HG02981 (cell line): ENCODE data around the gene BLZF1.
"Not testable (repeated sequence)": the region's sequence is repeated elsewhere in the genome, so short reads cannot be mapped to it uniquely, and the experiment has no call there.

Experiments used
- ATAC-seq: cut with Tn5 transposase; IDR thresholded peaks from one replicate; pipeline ENCODE4 v1.9.1; 2021; ENCODE audit warnings: mild to moderate bottlenecking, moderate library complexity; ENCODE audit not compliant: unreplicated experiment

BLZF1 gene

GRCh38 chr1:169367686-169368405 is at the start of gene BLZF1, which contains the start of gene NME7:
TSS of gene BLZF1 (plus strand) at chr1:169368195. CDS start at chr1:169369523, 1,328 bp downstream.
TSS of gene NME7 (minus strand) at chr1:169367797. CDS start at chr1:169367710, 87 bp downstream.
- ATAC-seq: peak; percentile 94

- no peak for ATAC-seq
Measured at GRCh38 chr1:169318536-169319244, 49.3 kb upstream of the BLZF1 start.

GRCh38 chr1:169321539-169321938 is 46.5 kb upstream of the BLZF1 start:
- no peak for ATAC-seq

GRCh38 chr1:169322138-169322537 is 45.9 kb upstream of the BLZF1 start:
- no peak for ATAC-seq

DNA sequence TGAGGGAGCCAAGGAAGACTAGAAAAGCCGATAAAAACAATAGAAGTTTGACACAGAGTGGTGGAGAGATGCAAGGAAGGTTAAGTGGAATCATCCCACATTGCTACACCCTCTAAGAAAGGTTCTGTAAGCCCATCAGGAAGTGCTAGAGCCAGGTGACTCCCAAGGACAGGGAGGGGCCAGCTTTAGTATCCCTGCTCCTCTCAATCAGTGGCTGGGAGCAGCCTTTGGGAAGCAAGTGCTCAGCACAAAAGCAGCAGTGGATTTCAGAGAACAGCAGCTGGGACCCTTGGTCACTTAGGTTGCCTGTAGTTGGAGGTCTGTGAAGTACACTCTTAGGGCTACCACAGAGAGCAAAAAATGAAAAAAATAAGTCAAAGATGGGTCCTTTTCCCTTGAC is 42.9 kb upstream of the BLZF1 start:
- no peak for ATAC-seq

DNA sequence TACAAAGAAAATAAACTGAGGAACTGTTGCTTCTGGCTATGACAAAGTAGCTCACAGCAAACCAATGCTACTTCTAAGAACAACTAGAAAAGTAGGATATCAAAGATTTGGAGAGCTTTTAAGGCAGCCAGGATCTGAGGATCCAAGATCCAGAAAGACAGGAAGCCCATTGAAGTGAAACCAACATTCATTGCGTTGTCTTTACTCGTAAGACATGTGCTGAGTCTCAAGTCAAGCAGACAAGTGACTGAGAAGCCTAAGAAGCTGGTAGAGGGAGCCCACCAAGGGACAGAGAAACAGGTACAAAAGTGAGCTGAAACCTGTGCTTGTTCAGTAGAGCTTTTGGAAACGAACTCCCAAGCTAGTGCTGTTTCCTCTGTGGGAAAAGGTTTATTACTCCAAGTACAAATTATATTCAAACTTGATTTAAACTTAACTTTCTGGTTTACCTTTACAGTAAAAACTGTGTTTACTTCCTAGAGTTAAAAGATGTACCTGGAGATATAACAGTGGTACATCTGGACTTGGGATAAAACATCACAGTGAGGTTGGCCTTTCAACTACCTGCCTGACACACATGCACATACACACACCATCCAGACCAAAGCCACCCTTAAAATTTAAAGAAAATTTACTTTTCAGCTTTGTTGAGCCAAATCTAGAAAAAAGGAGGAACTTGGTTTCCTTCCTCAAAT is 41.6 kb upstream of the BLZF1 start:
- peak; percentile 33 for ATAC-seq

GRCh38 chr1:169326956-169327268 is 41.1 kb upstream of the BLZF1 start:
- ATAC-seq: peak; percentile 98

GRCh38 chr1:169327875-169328274 is 40.1 kb upstream of the BLZF1 start:
- no peak for ATAC-seq

GRCh38 chr1:169329383-169329782 is 38.6 kb upstream of the BLZF1 start:
- no peak for ATAC-seq

GRCh38 chr1:169330927-169331326 is 37.1 kb upstream of the BLZF1 start:
- no peak for ATAC-seq

DNA sequence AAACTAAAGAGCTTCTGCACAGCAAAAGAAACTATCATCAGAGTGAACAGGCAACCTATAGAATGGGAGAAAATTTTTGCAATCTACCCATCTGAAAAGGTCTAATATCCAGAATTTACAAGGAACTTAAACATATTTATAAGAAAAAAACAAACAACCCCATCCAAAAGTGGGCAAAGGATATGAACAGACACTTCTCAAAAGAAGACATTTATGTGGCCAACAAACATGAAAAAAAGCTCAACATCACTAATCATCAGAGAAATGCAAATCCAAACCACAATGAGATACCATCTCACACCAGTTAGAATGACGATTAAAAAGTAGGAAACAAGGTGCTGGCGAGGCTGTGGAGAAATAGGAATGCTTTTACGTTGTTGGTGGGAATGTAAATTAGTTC is 33.3 kb upstream of the BLZF1 start:
- ATAC-seq: not testable (repeated sequence)

- ATAC-seq: not testable (repeated sequence)
Measured at GRCh38 chr1:169336947-169337715, 30.9 kb upstream of the BLZF1 start.

GRCh38 chr1:169338617-169339016 is 29.4 kb upstream of the BLZF1 start:
- no peak for ATAC-seq

- ATAC-seq: no peak
Measured at GRCh38 chr1:169339773-169340172, 28.2 kb upstream of the BLZF1 start.

GRCh38 chr1:169340882-169341281 is 27.1 kb upstream of the BLZF1 start:
- ATAC-seq: no peak

DNA sequence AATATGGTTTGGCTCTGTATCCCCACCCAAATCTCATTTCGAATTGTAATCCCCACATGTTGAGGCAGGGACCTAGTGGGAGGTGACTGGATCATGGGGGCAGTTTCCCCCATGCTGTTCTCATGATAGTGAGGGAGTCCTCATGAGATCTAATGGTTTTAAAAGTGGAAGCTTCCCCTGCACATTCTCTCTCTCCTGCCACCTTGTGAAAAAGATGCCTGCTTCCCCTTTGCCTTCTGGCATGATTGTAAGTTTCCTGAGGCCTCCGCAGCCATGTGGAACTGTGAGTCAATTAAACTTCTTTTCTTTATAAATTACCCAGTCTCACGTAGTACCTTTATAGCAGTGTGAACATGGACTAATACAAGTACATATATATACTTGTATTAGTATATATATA is 25.9 kb upstream of the BLZF1 start:
- ATAC-seq: not testable (repeated sequence)

DNA sequence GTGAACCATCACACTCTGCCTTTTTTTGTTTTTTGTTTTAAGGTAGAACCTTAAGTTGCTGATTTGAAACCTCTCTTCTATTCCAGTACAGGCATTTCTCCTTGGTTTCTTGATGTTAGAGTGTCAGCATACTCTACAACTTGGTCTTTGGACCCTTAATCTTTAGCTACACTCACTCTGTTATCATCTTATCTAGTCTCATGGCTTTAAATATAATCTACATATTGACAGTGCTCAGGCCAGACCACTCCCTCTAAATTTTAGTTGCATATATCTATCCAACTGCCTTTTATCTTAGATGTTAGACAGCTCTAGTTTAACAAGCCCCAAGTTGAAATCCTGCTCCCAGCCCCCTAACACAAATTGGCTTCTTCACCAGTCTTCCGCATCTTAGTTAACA is 22.5 kb upstream of the BLZF1 start:
- no peak for ATAC-seq

GRCh38 chr1:169346036-169346589 is 21.9 kb upstream of the BLZF1 start:
- ATAC-seq: no peak

- ATAC-seq: no peak
Measured at GRCh38 chr1:169347688-169348382, 20.2 kb upstream of the BLZF1 start.

GRCh38 chr1:169348383-169349036 is 19.5 kb upstream of the BLZF1 start:
- no peak for ATAC-seq
